ENCODE results near the gene LLGL2.
A peak's percentile ranks its signal among the peaks of the same experiment; 100 is the strongest.

Gene LLGL2

GRCh38 chr17:75602644-75603043 lies 77.1 kb downstream of the LLGL2 start:
- Histone ChIP-seq H3K27me3 (ENCODE audit: low read depth, low read length) (no peaks in the 10 kb centered on the region), H3K4me1 (ENCODE audit: control insufficient read depth in 1 of 2, insufficient read depth in 2 of 2, low read length in 2 of 2) (no peaks in the 10 kb centered on the region), H3K9me3 (ENCODE audit: control insufficient read depth in 1 of 2, low read length in 2 of 2) (no peaks in the 10 kb centered on the region), H3K4me3 (ENCODE audit: low read depth in 1 of 2, low read length in 2 of 2) (no peak overlapping the region), H3K36me3 (ENCODE audit: control insufficient read depth in 1 of 2, insufficient read depth in 2 of 2, low read length in 2 of 2) (peaks cover 0 to 4% of the 10 kb centered on the region in 2 donors), H3K27ac (ENCODE audit: low read length) (no peak overlapping the region)

DNA sequence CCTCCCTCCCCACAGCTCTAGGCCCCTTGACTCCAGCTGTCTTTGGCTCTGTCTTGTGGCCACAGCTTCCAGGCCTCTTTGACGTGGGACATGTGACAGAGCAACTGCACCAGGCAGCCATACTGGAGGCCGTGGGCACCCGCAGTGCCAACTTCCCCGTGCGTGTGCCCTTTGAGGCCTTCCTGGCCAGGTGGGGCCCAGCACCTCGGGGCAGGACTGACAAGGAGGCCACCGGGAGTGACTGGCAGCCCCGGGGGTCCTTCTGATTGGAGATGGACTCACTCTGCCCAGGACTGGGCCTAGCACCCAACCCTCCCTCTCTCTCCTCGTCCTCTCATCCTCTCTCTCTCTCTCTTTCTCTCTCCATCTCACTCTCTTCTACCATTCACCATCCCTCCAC lies 77.6 kb downstream of the LLGL2 start:
- Histone ChIP-seq H3K4me1 (ENCODE audit: control insufficient read depth in 1 of 2, insufficient read depth in 2 of 2, low read length in 2 of 2) (no peaks in the 10 kb centered on the region), H3K36me3 (ENCODE audit: control insufficient read depth in 1 of 2, insufficient read depth in 2 of 2, low read length in 2 of 2) (peaks cover 0 to 4% of the 10 kb centered on the region in 2 donors), H3K27ac (ENCODE audit: low read length) (no peak overlapping the region), H3K27me3 (ENCODE audit: low read depth, low read length) (no peaks in the 10 kb centered on the region), H3K9me3 (ENCODE audit: control insufficient read depth in 1 of 2, low read length in 2 of 2) (no peaks in the 10 kb centered on the region), H3K4me3 (ENCODE audit: low read depth in 1 of 2, low read length in 2 of 2) (no peak overlapping the region)

GRCh38 chr17:75604034-75604695 lies 78.7 kb downstream of the LLGL2 start:
- H3K27me3 ChIP-seq (ENCODE audit: low read depth, low read length): no peaks in the 10 kb centered on the region
- H3K4me3 ChIP-seq (ENCODE audit: low read depth in 1 of 2, low read length in 2 of 2): no peak overlapping the region
- no peaks in the 10 kb centered on the region for H3K4me1 ChIP-seq (ENCODE audit: control insufficient read depth in 1 of 2, insufficient read depth in 2 of 2, low read length in 2 of 2)
- no peak overlapping the region for H3K27ac ChIP-seq (ENCODE audit: low read length)
- H3K9me3 ChIP-seq (ENCODE audit: control insufficient read depth in 1 of 2, low read length in 2 of 2): no peaks in the 10 kb centered on the region
- peaks cover 0 to 4% of the 10 kb centered on the region in 2 donors for H3K36me3 ChIP-seq (ENCODE audit: control insufficient read depth in 1 of 2, insufficient read depth in 2 of 2, low read length in 2 of 2)

DNA sequence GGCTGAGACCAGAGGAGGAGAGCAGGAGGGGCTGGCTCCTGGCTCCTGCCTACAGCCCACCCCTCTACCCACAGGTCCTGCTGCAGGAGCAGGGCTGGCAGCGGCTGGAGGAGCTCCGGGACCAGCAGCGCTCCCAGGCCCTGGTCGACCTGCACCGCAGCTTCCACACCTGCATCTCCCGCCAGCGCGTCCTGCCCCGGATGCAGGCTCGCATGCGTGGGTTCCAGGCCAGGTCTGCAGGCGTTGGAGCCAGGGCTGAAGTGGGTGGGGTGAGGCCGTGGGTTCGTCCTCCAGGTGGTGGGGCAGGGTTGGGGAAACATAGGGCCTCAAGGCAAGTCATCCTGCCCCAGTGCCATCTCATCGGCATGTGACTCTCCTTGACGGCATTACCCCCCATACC lies 80.3 kb downstream of the LLGL2 start:
- Histone ChIP-seq H3K4me1 (ENCODE audit: control insufficient read depth in 1 of 2, insufficient read depth in 2 of 2, low read length in 2 of 2) (no peaks in the 10 kb centered on the region), H3K27me3 (ENCODE audit: low read depth, low read length) (no peaks in the 10 kb centered on the region), H3K9me3 (ENCODE audit: control insufficient read depth in 1 of 2, low read length in 2 of 2) (no peaks in the 10 kb centered on the region), H3K36me3 (ENCODE audit: control insufficient read depth in 1 of 2, insufficient read depth in 2 of 2, low read length in 2 of 2) (peaks cover 0 to 4% of the 10 kb centered on the region in 2 donors), H3K4me3 (ENCODE audit: low read depth in 1 of 2, low read length in 2 of 2) (no peak overlapping the region), H3K27ac (ENCODE audit: low read length) (no peak overlapping the region)

DNA sequence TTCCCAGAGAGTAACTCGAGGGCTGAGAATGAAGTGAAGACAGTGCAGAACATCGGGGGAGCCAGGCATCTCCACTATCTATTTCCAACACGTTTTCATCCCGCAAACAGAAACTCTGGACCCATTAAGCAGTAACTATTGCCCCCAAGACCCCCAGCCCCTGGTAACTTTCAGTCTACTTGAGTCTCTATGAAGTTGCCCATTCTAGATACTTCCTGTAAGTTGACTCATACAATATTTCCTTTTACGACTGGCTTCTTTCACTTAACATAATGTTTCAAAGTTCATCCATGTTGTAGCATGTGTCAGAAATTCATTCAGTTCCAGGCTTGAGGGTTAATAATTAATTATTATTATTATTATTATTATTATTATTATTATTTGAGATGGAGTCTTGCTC lies 81.6 kb downstream of the LLGL2 start:
- Histone ChIP-seq H3K9me3 (ENCODE audit: control insufficient read depth in 1 of 2, low read length in 2 of 2) (no peaks in the 10 kb centered on the region), H3K27me3 (ENCODE audit: low read depth, low read length) (no peaks in the 10 kb centered on the region), H3K4me1 (ENCODE audit: control insufficient read depth in 1 of 2, insufficient read depth in 2 of 2, low read length in 2 of 2) (no peaks in the 10 kb centered on the region), H3K27ac (ENCODE audit: low read length) (no peak overlapping the region), H3K36me3 (ENCODE audit: control insufficient read depth in 1 of 2, insufficient read depth in 2 of 2, low read length in 2 of 2) (peaks cover 0 to 17% of the 10 kb centered on the region in 2 donors), H3K4me3 (ENCODE audit: low read depth in 1 of 2, low read length in 2 of 2) (no peak overlapping the region)

DNA sequence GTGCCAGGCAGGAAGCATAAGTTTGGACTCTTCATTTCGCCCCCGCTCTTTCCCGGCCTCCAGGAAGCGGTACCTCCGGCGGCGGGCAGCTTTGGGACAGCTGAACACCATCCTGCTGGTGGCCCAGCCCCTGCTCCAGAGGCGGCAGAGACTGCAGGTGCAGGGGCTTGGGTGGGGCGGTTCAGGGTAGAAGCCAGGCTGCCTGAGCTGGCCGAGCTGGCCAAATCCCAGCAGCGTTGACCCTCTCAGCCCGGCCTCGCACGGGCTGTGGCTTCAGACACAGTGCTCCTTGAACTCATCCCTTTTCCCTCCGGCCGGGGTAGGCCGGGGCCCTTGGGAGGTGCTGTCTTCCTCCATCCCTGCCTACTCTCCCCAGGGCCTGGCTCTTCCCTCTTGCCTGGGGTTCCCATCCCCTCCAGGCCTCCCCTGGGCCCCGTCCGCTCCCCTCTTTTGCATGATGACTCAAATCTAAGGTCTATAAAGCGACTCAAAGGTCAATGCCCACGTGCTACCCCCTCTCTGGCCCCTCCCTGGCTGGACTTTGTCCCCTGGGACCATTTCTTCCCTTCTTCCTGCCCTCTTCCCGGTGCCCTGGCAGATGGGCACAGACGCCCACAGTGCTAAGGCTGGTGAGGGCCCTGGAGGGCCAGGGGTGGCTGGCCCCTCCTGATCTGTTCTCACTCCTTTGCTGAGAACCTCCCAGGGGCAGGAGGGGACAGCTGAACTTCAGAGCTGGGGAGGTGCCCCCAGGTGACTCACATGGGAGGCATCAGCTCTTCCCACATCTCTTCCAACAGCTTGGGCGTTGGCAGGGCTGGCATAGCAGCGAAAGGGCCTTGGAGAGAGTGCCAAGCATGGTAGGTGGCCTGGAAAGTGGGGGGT lies 84.8 kb downstream of the LLGL2 start:
- H3K4me3 ChIP-seq (ENCODE audit: low read depth in 1 of 2, low read length in 2 of 2): peak overlapping the region in 1 of 2 donors; percentile 7
- peaks cover 0 to 38% of the 10 kb centered on the region in 2 donors for H3K36me3 ChIP-seq (ENCODE audit: control insufficient read depth in 1 of 2, insufficient read depth in 2 of 2, low read length in 2 of 2)
- peak overlapping the region; percentile 72 for H3K27ac ChIP-seq (ENCODE audit: low read length)
- no peaks in the 10 kb centered on the region for H3K4me1 ChIP-seq (ENCODE audit: control insufficient read depth in 1 of 2, insufficient read depth in 2 of 2, low read length in 2 of 2)
- H3K9me3 ChIP-seq (ENCODE audit: control insufficient read depth in 1 of 2, low read length in 2 of 2): no peaks in the 10 kb centered on the region
- no peaks in the 10 kb centered on the region for H3K27me3 ChIP-seq (ENCODE audit: low read depth, low read length)

- Histone ChIP-seq H3K27ac (ENCODE audit: low read length) (peak overlapping the region; percentile 72), H3K4me3 (ENCODE audit: low read depth in 1 of 2, low read length in 2 of 2) (peak overlapping the region in 1 of 2 donors; percentile 30), H3K27me3 (ENCODE audit: low read depth, low read length) (no peaks in the 10 kb centered on the region), H3K36me3 (ENCODE audit: control insufficient read depth in 1 of 2, insufficient read depth in 2 of 2, low read length in 2 of 2) (peaks cover 0 to 54% of the 10 kb centered on the region in 2 donors), H3K4me1 (ENCODE audit: control insufficient read depth in 1 of 2, insufficient read depth in 2 of 2, low read length in 2 of 2) (no peaks in the 10 kb centered on the region), H3K9me3 (ENCODE audit: control insufficient read depth in 1 of 2, low read length in 2 of 2) (no peaks in the 10 kb centered on the region)
These were observed 86.4 kb downstream of the LLGL2 start for GRCh38 chr17:75611851-75612429.

DNA sequence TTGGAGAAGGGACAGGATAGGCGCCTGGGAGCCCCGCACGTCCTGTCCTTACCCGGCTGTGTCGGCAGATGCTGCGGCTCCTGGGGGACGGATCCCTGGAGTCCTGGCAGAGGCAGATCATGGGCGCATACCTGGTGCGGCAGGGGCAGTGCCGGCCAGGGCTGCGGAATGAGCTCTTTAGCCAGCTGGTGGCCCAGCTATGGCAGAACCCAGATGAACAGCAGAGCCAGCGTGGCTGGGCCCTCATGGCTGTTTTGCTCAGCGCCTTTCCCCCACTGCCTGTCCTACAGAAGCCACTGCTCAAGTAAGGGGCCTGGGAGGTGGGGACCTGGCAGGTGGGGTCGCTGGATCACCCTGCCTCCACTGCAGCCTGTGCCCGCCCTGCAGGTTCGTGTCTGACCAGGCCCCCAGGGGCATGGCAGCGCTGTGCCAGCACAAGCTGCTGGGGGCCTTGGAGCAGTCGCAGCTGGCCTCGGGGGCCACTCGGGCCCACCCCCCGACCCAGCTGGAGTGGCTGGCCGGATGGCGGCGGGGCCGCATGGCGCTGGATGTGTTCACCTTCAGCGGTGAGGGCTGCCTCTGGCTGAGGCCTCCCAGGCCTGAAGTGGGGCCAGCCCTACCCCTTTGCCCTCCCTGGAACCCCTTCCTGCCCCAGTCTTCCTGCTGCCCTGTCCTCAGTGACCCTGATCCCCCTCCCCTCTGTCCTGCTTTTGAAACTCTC lies 87.6 kb downstream of the LLGL2 start:
- H3K27me3 ChIP-seq (ENCODE audit: low read depth, low read length): no peaks in the 10 kb centered on the region

DNA sequence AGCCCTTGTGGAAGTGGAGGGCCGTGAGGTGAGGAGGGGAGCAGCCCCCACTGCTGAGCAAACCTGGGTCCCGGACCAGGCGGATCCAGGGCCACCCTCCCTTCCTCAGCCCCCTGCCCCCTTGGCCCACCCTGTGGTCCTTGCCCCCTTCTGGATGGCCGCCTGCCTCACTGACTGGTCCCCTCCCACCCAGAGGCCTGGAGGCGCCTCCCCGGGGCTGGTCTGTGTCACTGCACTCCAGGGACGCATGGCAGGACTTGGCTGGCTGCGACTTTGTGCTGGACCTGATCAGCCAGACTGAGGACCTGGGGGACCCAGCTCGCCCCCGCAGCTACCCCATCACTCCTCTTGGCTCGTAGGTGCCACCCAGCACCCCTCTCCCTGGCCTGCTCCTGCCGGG lies 88.5 kb downstream of the LLGL2 start:
- Histone ChIP-seq H3K9me3 (ENCODE audit: control insufficient read depth in 1 of 2, low read length in 2 of 2) (no peaks in the 10 kb centered on the region), H3K36me3 (ENCODE audit: control insufficient read depth in 1 of 2, insufficient read depth in 2 of 2, low read length in 2 of 2) (peaks cover under 1 to 75% of the 10 kb centered on the region in 2 donors), H3K4me1 (ENCODE audit: control insufficient read depth in 1 of 2, insufficient read depth in 2 of 2, low read length in 2 of 2) (no peaks in the 10 kb centered on the region), H3K27ac (ENCODE audit: low read length) (no peak overlapping the region), H3K27me3 (ENCODE audit: low read depth, low read length) (no peaks in the 10 kb centered on the region), H3K4me3 (ENCODE audit: low read depth in 1 of 2, low read length in 2 of 2) (no peak overlapping the region)

More for the DNA sequence above, 87.6 kb downstream of the LLGL2 start:
- Histone ChIP-seq H3K4me3 (ENCODE audit: low read depth in 1 of 2, low read length in 2 of 2) (no peak overlapping the region), H3K27ac (ENCODE audit: low read length) (no peak overlapping the region), H3K9me3 (ENCODE audit: control insufficient read depth in 1 of 2, low read length in 2 of 2) (no peaks in the 10 kb centered on the region), H3K36me3 (ENCODE audit: control insufficient read depth in 1 of 2, insufficient read depth in 2 of 2, low read length in 2 of 2) (peaks cover 0 to 66% of the 10 kb centered on the region in 2 donors), H3K4me1 (ENCODE audit: control insufficient read depth in 1 of 2, insufficient read depth in 2 of 2, low read length in 2 of 2) (no peaks in the 10 kb centered on the region)

DNA sequence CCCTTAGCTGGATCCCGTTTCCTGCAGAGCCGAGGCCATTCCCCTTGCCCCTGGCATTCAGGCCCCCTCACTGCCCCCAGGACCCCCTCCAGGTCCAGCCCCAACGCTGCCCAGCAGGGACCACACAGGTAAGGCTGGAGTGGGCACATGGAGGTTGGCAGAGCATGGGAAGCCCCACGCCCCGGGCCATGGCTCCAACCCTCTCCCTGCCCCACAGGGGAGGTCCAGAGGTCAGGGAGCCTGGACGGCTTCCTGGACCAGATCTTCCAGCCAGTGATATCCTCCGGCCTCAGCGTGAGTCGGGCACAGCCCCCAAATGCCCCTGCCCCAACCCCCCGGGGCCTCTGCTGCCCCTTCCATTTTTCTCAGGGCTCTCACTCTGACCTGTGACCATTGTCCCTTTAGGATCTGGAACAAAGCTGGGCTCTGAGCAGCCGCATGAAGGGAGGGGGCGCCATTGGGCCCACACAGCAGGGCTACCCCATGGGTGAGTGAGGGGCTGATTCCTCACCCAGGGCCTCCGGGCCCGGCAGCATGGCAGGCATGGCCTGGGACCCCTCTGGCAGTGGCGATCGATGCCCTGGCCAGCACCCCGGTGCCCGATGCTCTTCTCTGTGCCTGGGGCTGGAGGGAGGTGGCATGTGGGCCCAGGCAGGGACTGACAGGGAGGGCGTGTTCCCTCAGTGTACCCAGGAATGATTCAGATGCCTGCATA lies 89.2 kb downstream of the LLGL2 start:
- no peak overlapping the region for H3K4me3 ChIP-seq (ENCODE audit: low read depth in 1 of 2, low read length in 2 of 2)
- H3K36me3 ChIP-seq (ENCODE audit: control insufficient read depth in 1 of 2, insufficient read depth in 2 of 2, low read length in 2 of 2): peaks cover 3 to 82% of the 10 kb centered on the region in 2 donors
- no peaks in the 10 kb centered on the region for H3K9me3 ChIP-seq (ENCODE audit: control insufficient read depth in 1 of 2, low read length in 2 of 2)
- no peaks in the 10 kb centered on the region for H3K4me1 ChIP-seq (ENCODE audit: control insufficient read depth in 1 of 2, insufficient read depth in 2 of 2, low read length in 2 of 2)
- no peaks in the 10 kb centered on the region for H3K27me3 ChIP-seq (ENCODE audit: low read depth, low read length)
- no peak overlapping the region for H3K27ac ChIP-seq (ENCODE audit: low read length)
